Stimulated activated CD4-positive, alpha-beta T cell treated with anti-CD3 and anti-CD28 coated beads, Interleukin-4, amount 100 ng/mL, for 1 hour (primary cell): ENCODE data around the gene GFRA1.
"Not testable (repeated sequence)": the region's sequence is repeated elsewhere in the genome, so short reads cannot be mapped to it uniquely, and the experiment has no call there.

ENCODE experiments used
- DNase-seq: peaks from one replicate; pipeline ENCODE4 v3.0.0-alpha.2; 2020

Gene GFRA1

DNA sequence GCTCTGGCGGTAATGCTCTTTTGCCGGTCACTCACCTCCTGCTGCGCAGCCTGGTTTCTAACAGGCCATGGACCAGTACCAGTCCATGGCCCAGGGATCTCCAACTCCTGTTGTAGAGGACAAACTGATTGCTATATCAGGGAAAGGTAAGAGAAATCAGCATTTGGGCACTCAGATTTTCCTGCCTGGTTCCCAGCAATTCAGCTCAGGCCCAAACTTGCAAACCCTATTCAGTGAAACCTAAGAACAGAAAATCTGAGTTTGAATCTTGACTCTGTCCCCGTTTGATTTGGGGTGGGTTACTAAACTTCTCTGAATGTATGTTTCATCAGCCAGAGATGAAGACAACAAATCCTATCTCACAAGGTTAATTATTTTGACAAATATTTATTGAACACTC is 77.4 kb downstream of the GFRA1 start:
- DNase-seq, result no peak

DNA sequence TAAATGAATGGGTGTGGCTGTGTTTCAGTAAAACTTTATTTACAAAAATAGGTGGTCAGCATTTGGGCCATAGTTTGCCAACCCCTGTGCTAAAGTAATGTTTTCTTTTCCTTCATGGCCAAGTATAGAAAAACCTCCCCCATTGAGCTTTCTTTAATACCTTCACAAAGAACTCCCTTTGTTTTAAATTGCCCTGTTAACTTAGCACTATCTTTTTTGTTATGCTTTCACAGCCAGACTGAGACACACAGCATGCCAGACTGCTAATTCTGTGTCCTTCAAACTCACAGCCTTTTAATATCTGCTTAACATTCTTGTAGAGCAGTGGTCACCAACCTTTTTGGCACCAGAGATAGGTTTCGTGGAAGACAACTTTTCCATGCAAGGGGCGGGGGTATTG is 78.0 kb downstream of the GFRA1 start:
- no peak for DNase-seq

DNA sequence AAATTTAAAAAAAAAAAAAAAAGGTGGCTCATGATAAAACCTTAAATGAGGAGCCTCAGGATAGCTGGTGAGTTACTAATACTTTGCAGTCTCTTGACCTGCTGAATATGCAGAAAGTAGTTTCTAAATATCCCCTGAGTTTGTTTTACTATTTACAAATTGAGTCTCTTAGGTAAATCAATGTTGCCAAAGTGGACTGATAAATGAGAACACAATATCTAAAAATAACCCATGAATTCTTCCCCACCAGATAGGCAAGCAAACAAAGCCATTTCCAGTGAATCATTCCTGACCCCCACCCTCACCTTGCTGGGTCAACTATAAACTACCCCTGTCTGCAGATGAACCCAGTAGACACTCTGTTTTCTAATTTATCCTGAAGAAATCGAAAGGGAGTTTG is 78.9 kb downstream of the GFRA1 start:
- DNase-seq, result no peak

DNA sequence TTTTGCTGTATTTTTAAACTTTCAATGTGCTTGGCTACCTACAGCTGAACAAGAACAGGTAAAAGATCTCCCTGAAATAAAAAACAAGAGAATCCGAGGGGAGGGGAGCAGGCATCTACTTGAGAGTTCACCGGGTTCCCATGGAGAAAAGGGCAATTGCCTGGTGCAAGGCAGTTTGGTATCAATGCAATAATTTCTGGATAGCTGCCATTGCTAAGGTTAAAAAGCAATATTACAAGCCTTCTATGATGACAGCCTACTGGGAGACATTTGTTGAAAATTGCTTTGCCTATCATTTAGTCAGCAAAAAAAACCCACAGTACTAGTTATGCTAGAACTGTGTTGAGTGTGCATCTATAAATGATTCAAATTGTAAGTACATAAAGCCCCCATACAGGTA is 82.1 kb downstream of the GFRA1 start:
- no peak for DNase-seq

DNA sequence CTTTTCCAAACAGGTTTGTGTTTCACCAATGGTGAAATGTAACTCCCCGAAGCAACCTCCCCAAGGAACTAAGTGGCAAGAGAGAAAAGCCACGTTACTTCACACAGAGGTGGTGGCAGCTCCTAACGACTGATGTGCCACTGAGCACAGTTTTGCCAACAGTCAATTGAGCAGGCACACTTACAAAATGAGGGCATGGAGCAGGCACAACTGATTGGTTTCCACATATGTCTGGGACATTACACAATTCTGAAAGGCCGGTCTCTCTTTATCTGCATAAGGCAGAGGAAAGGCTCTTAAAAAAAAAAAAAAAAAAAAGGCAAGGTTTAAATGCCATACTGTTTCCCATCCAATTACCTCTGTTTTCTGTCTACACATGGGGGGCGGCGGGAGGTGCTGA is 86.7 kb downstream of the GFRA1 start:
- DNase-seq, result no peak

DNA sequence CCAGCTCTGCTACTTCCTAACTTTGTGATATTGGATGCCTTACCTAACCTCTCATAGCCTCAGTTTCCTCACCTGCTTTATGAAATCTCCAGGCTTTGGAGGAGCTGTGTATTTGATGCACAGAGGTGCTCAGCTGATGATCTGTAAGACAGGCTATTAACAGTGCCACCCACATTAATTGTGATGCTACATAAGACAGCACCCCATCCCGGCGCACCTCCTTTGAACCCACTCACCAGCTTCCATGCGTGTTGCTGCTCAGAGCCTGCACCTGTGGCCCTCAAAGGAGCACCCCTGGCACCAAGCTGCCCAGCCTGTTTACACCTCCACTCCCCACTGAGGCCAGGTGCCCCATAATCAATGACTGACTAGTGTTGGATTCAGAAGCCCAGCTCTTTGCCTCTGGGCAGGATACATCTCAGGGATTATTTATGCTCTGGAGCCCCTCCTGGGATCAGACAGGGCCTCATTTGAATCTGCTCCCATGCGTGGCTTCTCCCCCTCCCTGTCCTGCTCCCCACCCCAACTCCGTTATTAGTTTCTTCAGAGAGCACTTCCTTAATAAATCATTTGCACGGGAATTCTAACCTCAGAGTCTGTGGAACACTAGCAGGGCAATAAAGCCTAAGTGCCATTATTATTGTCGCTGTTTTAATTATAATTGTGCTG is 87.7 kb downstream of the GFRA1 start:
- no peak for DNase-seq

DNA sequence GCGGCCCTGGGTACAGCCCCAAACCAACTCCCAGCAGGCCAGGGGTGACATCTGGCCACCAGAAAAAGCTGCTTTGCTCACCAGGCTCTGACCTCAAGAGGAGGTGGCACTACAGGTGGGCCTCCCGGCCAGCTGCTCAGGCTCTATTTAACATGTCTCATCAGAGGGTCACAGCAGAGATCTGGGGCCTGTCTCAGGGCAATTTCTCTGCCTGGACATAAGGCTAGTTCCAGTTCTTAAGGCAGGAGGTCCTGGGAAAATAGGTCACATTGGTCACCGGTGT is 88.6 kb downstream of the GFRA1 start:
- DNase-seq, result no peak

DNA sequence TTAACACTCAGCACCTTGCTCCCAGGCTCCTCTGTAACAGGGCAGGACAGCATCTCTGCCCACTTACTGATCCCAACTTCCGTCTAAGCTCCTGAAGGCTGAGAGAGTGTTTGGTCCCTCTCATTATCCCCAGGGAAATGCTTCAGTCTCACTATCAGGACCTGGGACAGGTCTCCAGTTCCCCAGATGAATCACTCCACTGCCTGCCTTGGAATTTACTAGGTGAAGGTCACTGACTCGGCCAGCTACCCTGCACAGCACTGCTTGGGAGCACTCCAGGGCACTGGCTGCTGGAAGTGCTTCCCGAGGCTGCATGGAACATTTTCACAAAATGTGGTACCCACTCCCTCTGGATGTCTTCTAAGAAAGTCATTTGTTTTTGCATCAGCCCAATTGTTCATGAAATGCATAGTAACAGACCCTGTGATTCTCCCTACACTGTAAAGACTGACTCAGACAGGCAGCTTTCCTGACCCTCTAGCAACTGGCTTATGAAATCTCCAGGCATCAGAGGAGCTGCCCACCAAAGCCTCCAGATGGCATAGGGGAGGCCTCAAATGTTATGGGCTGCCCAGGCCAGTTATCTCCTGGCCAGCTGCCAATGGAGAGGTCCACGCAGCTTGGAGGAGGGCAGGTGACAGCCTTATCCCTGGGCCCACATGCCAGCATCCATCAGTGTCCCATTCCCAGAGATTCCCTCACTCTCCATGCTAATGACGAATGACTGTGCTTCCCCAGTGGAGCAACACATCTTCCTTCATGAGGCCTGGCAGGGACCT is 89.1 kb downstream of the GFRA1 start:
- no peak for DNase-seq

DNA sequence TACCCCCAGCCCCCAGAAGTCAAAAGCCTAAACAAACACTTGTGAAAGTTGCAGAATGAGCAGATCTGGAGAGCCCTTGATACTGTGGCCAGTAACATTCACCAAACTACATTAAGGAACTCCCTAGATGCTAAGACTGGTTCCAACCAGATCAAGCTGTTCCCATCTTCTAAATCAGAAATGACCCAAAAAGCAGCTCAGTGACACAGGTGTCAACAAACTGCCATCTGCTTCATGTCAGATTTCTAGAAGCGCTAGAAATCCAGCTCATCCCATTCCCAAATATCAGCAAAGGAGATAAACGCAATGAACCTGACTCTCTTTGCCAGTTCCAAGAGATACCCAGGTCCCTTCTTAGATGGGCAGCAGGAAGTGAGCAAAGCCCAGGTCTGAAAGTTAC is 90.6 kb downstream of the GFRA1 start:
- no peak for DNase-seq

DNA sequence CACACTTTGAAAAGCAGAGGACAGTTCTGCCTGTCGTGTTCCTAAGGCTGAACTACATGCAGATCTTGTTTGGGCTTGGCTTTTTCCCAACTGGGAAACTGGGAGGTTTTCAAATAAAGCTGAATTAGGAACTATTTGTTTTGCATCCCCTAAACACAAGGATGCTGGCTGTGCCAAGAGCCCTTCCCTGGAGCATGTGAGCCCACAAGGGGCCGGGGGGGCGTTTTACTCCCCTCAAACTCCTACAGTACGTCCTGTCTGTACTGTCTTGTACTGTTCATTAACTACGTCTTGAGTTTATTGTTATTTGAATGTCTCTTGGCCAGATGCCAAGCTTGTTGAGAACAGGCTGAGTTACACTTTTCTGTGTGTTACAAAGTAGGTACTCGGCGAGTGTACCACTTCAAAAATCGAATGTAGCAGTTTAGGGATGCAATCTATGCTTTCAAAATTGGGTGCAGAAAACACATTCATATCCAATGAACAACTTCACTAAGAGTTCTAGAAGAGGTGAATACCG is 94.9 kb downstream of the GFRA1 start:
- DNase-seq, result no peak

DNA sequence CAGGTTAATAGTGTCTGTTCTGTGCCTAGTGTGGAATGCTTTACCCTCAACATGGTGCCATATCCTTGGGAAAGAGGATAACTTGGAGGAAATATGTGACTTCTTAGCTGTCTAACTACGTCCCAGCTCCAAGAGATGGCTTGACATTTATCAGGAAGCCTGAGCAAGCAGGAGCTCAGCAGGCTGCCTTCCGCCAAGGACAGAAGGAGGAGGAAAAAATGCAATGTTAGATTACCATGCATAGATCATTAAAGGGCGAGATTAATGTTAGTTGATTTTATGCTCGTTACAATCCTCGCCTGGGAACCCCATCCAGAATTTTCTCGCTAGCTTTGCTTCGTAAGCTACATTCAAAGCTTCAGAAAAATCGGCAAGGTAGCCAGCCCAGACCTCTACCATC is 97.8 kb downstream of the GFRA1 start:
- DNase-seq, result no peak

DNA sequence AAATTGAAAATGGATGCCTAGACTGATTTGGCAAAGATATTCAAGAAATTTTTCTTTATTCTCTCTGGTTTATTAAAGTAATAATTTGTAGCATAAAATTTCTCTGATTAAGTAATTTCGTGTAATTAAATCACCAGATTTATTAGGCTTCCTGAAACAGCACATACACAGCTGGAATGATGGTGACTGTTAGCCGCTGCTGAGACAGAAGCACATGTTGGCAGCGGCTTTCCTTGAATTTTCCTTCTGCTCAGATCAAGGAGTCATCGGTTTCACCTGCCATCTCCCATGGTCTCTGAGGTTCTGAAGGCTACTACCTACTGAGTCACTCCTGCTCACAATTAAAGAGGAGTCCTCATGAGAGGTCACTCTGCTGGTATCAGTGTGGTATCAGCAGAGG is 101.5 kb downstream of the GFRA1 start:
- DNase-seq, result no peak

DNA sequence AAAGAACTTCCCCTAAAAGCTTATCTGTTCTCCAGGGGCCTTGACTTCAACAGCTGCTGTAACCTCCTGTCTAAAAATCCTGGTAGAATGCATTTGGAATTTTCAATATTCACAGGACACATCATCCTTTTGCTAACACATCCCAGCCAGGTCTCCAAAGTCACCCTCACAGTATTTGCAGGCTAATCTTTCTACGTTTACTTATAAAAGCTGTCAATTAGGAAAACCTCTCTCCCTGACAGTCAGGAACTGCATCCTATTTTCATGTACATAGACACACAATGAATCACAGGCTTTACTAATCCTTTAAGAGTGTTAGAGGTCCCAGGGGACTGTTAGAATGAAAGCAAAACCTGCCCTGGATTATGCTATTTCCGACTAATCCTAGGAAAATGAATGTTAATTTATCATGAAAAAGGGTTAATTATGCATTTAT is 102.2 kb downstream of the GFRA1 start:
- no peak for DNase-seq

DNA sequence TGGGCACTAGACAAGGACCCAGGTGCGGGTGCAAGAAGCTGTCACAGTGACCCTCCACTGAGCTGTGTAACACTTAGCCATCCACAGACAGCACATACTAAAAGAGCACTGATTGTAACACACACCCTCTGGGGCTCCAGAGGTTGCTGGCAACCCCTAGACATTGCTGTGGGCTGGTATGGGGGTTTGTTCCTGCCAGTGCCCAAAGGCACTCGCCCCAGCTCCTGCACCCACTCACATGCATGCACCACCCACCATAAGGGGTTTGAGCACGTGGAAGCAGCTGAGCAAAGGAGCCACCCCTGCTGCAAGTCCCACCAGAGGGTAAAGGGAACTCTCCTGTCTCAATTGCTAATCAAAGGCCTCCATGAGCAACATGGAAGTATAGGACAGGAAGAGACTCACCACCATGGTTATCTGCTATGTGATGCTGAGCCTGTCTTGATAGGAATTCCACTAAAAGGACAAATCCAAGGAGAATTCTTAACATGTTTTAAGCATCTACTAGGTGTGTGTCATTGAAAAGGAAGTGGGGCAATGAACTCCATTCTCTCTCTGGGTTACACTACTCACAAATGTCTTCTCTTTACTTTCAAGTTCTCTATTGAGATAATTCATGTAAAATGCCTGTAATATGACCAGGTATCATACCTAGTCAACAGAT is 103.1 kb downstream of the GFRA1 start:
- DNase-seq, result no peak

DNA sequence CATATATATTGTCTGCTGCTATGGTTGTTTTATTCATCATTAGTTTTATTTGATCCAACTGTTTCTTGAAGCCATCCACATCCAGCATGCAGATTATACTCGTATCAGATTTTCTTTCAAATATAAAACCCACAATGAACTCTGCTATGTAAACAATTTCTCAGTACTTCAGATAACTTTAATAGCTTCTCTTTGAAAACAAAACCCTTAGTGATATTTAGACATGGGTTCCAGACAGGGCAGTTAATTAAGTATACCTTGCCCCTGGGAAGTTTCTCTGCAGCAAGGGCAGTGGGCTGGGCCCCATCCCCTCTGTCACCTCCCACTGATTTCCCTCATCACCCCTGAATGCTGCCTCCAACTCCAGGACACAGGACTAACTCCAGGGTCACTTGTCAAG is 104.3 kb downstream of the GFRA1 start:
- no peak for DNase-seq

DNA sequence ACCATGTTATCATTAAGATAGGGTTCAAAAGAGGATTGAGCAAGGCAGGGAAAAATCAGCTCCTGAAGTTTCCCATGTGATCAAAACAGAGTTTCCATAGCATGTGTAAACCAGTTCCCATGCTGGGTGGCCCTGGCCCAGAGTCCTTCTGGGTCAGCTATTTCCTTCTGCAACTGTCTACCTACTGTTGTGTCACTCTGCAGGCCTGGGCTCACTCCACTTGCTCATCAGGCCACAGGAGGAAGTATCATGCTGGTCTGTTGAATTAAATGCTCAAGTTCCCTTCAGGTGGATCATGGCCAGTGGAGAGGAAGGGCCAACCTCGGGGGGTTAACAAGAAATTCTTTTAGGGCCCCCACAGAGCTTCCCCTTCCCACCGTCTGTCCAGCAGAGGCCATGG is 104.7 kb downstream of the GFRA1 start:
- DNase-seq, result no peak

DNA sequence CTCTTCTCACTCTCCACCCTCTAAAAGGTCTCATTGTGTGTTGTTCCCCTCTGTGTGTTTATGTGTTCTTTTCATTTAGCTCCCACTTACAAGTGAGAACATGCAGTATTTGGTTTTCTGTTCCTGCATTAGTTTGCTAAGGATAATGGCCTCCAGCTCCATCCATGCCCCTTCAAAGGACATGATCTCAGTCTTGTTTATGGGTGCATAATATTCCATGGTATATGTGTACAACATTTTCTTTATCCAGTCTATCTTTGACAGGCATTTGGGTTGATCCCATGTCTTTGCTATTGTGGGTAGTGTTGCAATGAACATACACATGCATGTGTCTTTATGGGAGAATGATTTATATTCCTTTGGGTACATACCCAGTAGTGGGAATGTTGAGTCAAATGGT is 107.1 kb downstream of the GFRA1 start:
- not testable (repeated sequence) for DNase-seq

DNA sequence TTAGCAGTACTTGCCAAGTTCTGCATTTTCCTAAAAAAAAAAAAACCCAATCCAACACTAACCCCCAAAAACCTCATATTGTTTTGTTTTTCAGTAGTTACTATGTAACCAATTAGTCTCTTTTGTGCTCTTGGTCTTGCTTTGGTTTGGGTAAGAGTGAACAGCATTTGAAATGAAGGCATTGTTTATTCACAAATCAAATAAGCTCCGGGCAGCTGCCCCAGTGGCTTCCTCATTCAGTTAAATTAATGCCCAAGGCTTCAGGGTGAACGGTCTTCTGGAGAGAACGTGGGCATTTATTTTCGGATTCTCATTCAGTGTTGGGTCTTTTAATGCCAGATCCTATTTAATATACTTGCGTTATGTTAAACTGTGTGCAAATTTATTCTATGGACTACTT is 108.7 kb downstream of the GFRA1 start:
- DNase-seq, result no peak

DNA sequence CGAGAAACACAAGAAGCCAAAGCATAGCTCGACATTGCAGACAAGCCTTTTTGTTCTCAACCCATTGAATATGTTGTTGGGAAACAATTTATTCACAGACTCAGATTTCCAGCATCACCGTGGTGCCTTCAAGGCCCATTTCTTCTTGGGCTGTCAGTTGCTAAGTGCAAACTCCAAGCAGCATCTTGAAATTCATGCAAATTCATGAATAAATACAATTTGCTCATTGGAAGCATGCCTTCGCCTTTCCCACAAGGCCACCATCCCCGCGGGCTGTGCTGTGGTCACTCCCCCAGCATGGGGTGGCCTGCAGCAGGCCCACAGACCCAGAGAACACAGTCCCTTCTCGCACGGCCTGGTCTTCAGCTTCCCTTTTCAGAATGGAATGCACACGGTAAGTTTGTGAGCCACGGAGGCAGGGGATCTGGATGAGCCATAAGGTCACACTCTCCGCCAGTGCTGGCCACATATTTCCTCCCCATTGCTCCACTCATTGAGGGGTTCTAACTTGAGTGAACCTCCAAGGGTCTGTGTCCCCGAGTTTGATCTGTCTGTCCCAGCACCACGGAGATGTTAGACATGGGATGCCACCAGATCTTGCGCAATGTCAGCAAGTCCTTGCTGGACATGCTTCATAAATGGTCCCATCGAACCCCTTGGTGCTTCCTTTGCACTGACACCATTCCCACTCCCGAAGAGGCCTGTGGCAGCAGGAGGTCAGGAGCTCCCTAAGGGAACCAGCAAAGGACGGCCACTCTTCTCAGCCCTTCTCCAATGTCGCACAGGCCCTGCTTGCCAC is 109.5 kb downstream of the GFRA1 start:
- DNase-seq, result no peak

DNA sequence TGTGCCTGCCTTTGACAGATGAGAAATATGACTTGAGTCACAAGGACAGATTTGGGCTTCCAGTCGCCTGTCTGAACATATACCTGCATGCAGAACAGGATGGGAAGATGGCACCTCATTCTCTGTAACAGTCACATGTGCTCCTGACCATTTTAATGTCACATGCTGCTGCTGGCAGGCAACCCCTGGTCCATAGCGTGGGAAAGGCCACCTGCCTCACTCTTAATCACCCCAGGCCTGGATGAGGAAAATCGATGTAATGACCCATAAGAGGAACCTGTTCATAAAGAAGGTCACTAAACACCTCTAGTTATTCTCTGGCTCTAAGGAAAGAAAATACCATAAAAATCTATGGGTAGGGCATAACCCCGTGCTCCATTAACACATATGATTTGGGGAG is 110.2 kb downstream of the GFRA1 start:
- DNase-seq, result no peak

DNA sequence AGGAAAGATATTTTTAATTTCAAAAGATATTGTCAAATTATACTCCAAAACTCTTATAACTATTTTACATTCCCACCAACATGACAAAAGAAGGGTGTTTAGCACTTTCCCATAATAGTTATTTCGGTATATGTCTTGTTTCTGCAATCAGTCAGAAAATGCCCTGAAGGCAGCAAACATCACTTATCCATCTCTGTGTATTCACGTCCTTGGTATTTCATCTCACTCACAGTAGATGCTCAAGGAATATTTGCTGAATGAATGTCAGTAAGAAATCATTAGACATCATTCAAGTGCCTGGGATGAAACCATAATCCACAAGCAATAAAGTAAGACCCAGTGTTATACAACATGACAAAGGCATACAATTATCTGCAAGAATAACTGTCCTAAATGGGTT is 112.7 kb downstream of the GFRA1 start:
- no peak for DNase-seq

DNA sequence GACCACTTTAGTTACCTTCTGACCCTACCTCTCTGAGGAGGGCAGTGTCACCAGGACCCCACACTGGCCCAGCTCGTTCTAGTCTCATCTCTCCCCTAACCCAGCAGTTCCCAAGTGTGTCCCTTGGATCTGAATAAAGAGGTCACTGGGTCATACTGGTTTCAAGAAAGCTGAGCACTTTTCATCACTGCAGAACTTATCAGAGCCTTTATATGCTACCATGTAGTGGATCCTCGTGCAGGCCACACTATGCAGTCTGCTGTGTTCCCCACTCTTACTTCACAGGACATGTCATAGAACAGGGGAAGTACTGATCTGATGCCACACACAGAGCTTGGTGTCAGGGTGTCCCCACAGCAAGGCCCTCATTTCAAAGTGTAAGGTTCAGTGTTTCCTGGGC is 113.8 kb downstream of the GFRA1 start:
- no peak for DNase-seq

DNA sequence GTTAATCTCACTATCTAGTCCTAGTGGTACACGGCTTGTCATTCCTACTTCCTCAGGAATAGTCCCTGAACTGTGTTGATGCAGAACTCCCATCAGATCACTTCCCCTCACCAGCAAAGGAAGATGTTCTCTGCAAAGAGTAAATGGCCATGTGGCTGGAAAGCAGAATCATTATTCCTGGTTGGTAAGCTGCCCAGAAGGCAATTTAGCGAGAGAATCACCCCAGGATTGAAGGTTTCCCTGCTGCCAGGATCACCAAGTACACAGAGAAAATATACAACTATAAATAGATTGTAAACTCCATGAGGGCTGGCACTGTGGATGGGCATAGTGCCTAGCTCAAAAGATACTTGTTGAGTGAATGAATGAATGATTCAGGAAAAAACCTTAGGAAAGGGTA is 115.0 kb downstream of the GFRA1 start:
- DNase-seq, result no peak

DNA sequence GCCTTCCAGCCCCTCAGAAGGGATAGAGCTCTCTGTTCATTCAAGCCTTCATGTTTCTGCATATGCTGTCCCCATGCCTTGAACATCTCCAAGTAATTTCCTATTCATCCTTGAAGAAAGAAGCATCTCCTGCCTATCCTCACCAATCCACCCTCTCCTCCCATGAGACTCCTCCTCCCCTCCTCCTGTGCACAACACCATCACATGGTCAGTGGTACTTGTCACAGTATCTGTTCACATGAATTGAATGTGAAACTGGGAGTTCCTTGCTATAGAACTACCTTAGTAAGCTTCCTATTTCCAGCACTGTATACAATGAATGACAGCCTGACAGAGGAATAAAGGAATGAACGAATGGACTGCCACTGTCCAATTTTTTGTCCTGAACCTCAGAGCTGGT is 115.5 kb downstream of the GFRA1 start:
- DNase-seq, result no peak
